Epithelial cell of alveolus of lung (primary cell): ENCODE results near the gene RNF212B. TPM values are rescaled to one million over a fixed set of nuclear protein-coding genes. Genes with fewer than 3 reads are reported as not detected.

Source experiments
- total RNA-seq: library from RNA; depleted of rRNA; stranded (reverse); fragments of >200 nt; gene quantifications from 2 replicates; pipeline ENCODE4 v1.2.1, GENCODE V29; 2015

The RNF212B gene, protein sequence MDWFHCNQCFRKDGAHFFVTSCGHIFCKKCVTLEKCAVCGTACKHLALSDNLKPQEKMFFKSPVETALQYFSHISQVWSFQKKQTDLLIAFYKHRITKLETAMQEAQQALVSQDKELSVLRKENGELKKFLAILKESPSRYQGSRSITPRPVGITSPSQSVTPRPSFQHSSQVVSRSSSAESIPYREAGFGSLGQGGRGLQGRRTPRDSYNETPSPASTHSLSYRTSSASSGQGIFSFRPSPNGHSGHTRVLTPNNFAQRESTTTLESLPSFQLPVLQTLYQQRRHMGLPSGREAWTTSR
- total RNA-seq, result not detected in 2 replicates

DNA sequence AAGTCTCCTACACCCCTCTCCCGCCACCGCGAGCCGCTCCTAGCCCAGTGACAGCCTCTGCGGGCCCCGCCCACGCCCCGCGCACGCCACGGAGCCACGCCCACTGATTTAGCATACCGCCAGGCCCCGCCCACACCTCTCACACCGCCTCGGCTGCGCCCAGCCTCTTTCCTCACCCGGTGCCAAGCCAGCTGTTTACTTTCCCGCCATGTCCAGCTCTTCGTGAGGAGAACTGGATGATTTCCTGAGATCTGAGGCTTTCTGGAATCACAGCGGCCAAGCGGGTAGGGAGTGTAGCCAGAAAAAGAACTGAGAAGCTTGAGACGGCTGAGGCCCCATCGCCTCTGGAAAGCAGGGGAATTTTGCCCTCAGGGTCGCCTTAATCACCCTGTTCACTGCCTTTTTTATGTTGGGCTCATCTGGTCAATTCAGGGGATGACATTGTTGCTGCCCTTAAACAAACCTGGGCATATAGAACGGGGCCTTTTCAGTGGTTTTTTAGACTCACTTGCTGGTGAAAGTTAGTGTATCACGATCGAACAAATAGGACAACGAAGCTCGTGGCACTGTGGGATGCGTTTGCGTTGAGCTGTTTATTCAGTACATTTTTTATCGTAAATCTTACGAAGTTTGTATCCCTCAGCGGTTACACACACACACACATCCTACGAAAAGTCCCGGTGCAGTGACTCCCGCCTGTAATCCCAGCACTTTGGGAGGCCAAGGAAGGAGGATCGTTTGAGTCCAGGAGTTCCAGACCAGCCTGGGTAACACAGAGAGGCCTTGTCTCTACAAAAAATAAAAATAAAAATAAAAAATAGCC is at the start of gene RNF212B:
Gene RNF212B, plus strand, starts transcription at position 165 of the 823 bp plus-strand sequence. CDS start 2,410 bp downstream, outside the sequence.

DNA sequence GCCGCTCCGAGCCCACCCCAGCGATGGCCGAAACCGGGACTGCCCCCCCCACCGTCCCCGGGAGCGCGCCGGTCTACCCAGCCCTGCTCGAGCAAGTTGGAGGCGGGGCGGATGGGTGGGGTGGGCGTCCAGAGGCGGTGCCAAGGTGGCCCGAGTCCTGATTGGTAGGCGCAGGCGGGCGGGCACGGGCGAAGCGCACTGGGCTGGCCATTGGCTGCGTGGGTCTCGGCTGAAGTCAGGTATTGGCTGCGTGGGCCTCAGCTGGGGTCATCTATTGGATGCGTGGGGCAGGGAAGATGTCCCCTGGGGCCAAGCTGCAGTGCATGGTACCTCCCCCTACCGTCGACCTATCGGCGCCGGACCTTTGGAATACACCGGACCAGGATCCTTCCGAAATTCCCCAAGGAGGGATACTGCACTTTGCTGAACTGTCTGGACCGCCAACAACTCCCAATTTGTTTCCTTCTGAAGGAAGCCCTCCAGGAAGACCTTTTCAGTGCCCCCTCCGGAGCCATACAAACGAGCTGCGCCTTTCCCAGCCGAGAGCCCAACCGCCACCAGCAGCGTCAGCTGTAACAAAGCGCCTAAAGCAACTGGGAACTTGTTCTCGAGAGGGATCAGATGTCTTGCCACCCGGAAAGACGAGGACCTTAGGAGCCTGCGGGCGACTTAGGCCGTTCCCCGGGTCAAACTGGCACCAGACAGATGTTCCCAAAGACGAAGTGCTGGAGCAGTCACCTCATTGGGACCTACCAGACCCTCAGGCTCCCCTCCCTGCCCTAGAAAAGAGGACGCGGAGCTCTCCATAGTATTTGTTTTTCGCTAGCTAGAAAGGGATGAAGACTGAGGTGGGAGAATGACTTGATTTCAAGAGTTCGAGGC is 48.5 kb downstream of the RNF212B start, which contains the start of gene HOMEZ:
Gene HOMEZ, minus strand, starts transcription at position 113 of the 882 bp plus-strand sequence. CDS start 180 bp downstream, outside the sequence.

DNA sequence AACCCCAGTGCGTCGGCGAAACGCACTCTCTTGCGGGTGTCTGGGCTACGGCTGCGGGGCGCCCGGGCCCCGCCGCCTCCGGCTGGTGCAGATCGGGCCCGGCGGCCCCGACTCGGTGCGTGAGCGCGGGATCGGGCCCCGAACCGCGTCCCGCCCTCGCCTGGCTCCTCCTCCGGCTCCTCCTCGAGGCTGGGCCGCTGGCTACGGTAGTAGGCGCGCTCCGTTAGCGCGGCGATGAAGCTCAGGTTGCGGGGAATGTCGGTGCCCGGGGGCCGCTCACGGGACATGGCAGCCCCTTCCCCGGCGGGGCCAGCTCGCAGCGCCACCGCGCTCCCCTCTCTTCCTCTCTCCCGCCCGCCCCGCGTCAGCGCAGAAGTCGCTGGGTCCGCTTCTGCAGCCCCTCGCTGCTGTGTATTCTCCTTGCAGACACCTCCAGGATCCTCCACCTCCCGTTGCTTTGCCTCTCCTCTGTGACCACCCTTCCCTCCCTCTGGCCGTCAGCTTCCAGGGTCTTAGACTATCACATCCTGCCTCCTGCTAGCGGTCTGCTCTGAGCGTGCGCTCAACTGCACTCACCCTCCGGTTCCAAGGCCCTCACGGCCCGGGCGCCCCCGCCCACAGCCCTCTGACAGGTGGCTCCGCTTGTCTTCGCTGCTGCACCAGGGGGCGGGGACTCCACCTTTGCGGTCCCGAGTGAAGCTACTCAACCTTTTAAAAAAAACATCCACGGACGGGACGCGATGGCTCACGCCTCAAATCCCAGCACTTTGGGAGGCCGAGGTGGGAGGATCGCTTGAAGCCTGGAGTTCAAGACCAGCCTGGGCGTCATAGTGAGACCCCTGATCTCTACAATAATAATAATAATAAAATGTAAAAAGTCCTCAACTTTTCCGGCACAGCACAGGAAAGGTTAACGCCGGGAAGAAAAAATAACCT is 64.8 kb downstream of the RNF212B start, which contains the start of gene PPP1R3E:
Gene PPP1R3E, minus strand, starts transcription at position 570 of the 936 bp plus-strand sequence. Its CDS starts 283 bp downstream, at position 287.

DNA sequence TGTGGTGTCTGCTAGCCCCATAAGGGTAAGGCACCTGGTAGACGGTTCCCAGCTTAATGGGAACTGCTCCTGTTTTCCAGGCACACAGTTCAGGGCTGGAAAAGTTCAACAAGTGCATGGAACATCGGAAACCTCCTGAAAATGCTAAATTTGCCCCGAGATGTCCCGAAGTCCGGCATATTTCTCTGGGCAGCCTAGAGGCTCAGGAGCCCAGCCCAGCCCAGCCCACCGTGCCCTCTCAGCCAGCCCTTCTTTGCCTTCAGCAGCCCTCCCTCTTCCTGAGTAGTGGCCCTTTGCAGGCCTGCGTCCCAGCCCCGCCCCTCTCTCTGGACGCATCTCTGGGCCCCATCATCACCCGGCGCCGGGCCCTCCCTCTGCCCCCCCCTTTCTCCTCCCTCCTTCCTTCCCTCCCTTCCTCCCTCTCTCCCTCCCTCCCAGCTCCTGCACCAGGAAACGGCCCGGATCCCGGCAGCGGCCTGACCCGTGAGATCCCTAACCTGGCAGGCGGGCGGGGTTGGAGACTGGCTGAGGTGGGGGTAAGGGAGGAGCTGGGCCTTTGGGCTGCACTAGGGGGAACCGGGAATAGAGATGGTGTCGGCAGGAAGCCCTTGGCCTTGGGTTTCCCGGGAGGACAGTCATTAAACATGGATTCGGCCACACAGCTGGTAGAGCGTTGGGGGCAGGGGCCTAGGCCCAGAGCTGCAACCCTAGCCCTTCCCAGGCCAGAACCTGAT is 68.8 kb downstream of the RNF212B start, which contains the start of gene BCL2L2:
Gene BCL2L2, plus strand, starts transcription at position 422 of the 734 bp plus-strand sequence. CDS start 935 bp downstream, outside the sequence.

DNA sequence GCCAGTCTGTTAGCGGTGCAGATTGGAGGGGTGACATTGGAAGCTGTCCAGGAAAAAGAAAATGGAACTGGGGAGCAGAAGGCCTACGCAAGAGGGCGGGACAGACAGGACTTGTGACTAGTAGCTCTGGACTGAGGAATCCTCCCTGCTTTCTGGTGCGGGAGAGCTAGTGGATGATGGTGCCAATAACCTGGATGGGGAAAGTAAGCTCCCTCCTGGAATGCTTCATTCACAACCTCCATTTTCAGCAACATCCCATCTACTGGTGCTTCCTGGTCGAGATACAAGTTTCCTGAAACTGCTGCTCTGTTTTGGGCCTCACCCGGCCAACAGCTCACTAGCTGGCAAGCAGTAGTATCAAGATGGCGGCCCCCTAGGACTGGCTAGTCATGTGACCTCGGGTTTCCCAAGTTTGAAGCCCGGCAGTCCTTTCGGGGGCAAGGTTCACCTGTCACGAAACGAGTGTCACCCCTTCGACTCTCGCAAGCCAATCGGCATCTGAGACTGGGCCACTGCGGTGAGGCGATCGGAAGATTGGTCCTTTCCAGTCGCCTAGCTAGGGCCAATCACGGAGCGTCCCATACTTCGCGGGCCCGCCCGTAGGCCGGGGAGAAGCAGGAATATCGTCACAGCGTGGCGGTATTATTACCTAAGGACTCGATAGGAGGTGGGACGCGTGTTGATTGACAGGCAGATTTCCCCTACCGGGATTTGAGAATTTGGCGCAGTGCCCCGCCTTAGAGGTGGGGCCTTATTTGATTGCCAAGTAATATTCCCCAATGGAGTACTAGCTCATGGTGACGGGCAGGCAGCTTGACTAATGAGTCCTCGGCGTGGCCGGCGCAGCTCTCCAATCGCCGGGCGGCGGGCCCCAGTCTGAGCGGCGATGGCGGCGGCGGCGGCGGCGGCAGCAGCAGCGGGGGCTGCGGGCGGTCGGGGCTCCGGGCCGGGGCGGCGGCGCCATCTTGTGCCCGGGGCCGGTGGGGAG is 83.1 kb downstream of the RNF212B start, which contains the start of gene PABPN1:
Gene PABPN1, plus strand, starts transcription at position 874 of the 988 bp plus-strand sequence. Its CDS starts 13 bp downstream, at position 887.

Other genes with a start within 250 kb of the RNF212B start
- 9.8 and 13.2 TPM in 2 replicates for gene C14orf93, start 227.8 kb upstream of the RNF212B start, total RNA-seq
- 234 and 386 TPM in 2 replicates for gene PSMB5, start 203.0 kb upstream of the RNF212B start, total RNA-seq
- not detected in 2 replicates for gene PSMB11, start 195.7 kb upstream of the RNF212B start, total RNA-seq
- gene CDH24, start 180.4 kb upstream of the RNF212B start, total RNA-seq, result 5.8 and 12.5 TPM in 2 replicates
- 53.3 and 99.1 TPM in 2 replicates for gene ACIN1, start 142.8 kb upstream of the RNF212B start, total RNA-seq
- 53.2 and 53.3 TPM in 2 replicates for gene C14orf119, start 142.4 kb upstream of the RNF212B start, total RNA-seq
- gene CIROP, start 132.9 kb upstream of the RNF212B start, total RNA-seq, result 0.88 TPM in 1 of 2 replicates, not detected in the other
- gene CEBPE, start 118.7 kb upstream of the RNF212B start, total RNA-seq, result not detected in 2 replicates
- 0.26 and 4.6 TPM in 2 replicates for gene SLC7A8, start 54.3 kb upstream of the RNF212B start, total RNA-seq
- 9.1 and 16.4 TPM in 2 replicates for gene HOMEZ, start 48.2 kb downstream of the RNF212B start, total RNA-seq
- gene PPP1R3E, start 64.9 kb downstream of the RNF212B start, total RNA-seq, result 1.6 and 4.7 TPM in 2 replicates
- gene BCL2L2, start 68.9 kb downstream of the RNF212B start, total RNA-seq, result 12.0 and 18.4 TPM in 2 replicates
- gene PABPN1, start 83.5 kb downstream of the RNF212B start, total RNA-seq, result 40.2 and 60.3 TPM in 2 replicates
- 34.6 and 59.7 TPM in 2 replicates for gene SLC22A17, start 115.0 kb downstream of the RNF212B start, total RNA-seq
- 21.6 and 34.2 TPM in 2 replicates for gene EFS, start 127.2 kb downstream of the RNF212B start, total RNA-seq
- gene IL25, start 134.9 kb downstream of the RNF212B start, total RNA-seq, result not detected in 2 replicates
- 2.2 TPM in 1 of 2 replicates, not detected in the other for gene CMTM5, start 139.1 kb downstream of the RNF212B start, total RNA-seq
- gene MYH6, start 170.3 kb downstream of the RNF212B start, total RNA-seq, result not detected in 2 replicates
- gene MYH7, start 197.7 kb downstream of the RNF212B start, total RNA-seq, result 0.56 TPM in 1 of 2 replicates, not detected in the other
- gene NGDN, start 231.8 kb downstream of the RNF212B start, total RNA-seq, result 24.4 and 30.1 TPM in 2 replicates